Vagina (tissue), 2 donors: Measurements from ENCODE around the gene RCC2. TPM values are rescaled to one million over a fixed set of nuclear protein-coding genes. Genes with fewer than 3 reads are reported as not detected.
"Not testable (repeated sequence)": the region's sequence is repeated elsewhere in the genome, so short reads cannot be mapped to it uniquely, and the experiment has no call there.

Experiments
- DNase-seq, 2 donors: peaks; one replicate each; pipeline ENCODE4 v3.0.0-alpha.2; 2017; ENCODE audit errors: extremely low spot score in 2 of 2
- H3K27ac ChIP-seq: fragments of 200-600 bp; sonication (generic); one replicate; pipeline ENCODE4 v1.5.1; 2019
- H3K27me3 ChIP-seq: fragments of 200-600 bp; sonication (generic); one replicate; pipeline ENCODE4 v1.5.1; 2019
- H3K36me3 ChIP-seq, 2 donors: fragments of 200-600 bp; sonication (generic); one replicate each; pipeline ENCODE4 v1.5.1; 2017 to 2019
- H3K4me1 ChIP-seq: fragments of 200-600 bp; sonication (generic); one replicate; pipeline ENCODE4 v1.5.1; 2019
- H3K4me3 ChIP-seq, 2 donors: fragments of 200-600 bp; sonication (generic); 1 replicate in 1 of 2; 2 replicates in 1 of 2; pipeline ENCODE4 v1.5.1; 2016 to 2019
- H3K9me3 ChIP-seq: fragments of 200-600 bp; sonication (generic); one replicate; pipeline ENCODE4 v1.5.1; 2019
- CTCF ChIP-seq, 3 experiments: fragments of 450-650 bp in 2 of 3; fragments of 200-600 bp in 1 of 3; sonication (generic) in 1 of 3; IDR thresholded peaks; one replicate each; pipeline ENCODE4 v1.5.1; 2017 to 2019; ENCODE audit warnings: antibody characterized with exemption in 3 of 3, mild to moderate bottlenecking in 2 of 3, moderate library complexity in 2 of 3
- POLR2A ChIP-seq, 2 donors: fragments of 450-650 bp; IDR thresholded peaks; one replicate each; pipeline ENCODE4 v1.6.1; 2017; ENCODE audit warnings: antibody characterized with exemption in 2 of 2, mild to moderate bottlenecking in 2 of 2, moderate library complexity in 2 of 2
- POLR2AphosphoS5 ChIP-seq, 2 donors: sonication (generic); formaldehyde crosslinking; IDR thresholded peaks; one replicate each; pipeline ENCODE4 v1.9.0; 2017; ENCODE audit warnings: antibody characterized with exemption in 2 of 2, mild to moderate bottlenecking in 2 of 2, low read depth in 1 of 2; ENCODE audit not compliant: insufficient read depth in 1 of 2
- intact Hi-C: fragments of 100-400 bp; cut with DNase I; formaldehyde crosslinking; loops from one replicate; pipeline ENCODE4 v1.15.1; 2023
- total RNA-seq: library from RNA; depleted of rRNA; stranded (reverse); fragments of >200 nt; gene quantifications from one replicate; pipeline ENCODE4 v1.2.3, GENCODE V29; 2016

Gene RCC2
- total RNA-seq, 1 donor from 2014 or later = 31.2 TPM

GRCh38 chr1:17458794-17459193 lies 19.3 kb upstream of the RCC2 start:
- TF ChIP-seq CTCF (IDR thresholded peaks at IDR 0.05) (no peak), POLR2AphosphoS5 (IDR thresholded peaks at IDR 0.05; ENCODE audit: insufficient read depth in 1 of 2, low read depth in 1 of 2) (no peak), POLR2A (IDR thresholded peaks at IDR 0.05) (no peak)
- no peaks in the 10 kb centered on the region for H3K36me3 ChIP-seq
- no peaks in the 10 kb centered on the region for H3K27me3 ChIP-seq
- no peaks in the 10 kb centered on the region for H3K9me3 ChIP-seq
- intact Hi-C loops = no loop called here
- H3K4me3 ChIP-seq = no peak overlapping the region
- no peak for DNase-seq
- no peaks in the 10 kb centered on the region for H3K4me1 ChIP-seq
- no peak overlapping the region for H3K27ac ChIP-seq

- Histone ChIP-seq H3K27me3 (no peaks in the 10 kb centered on the region), H3K4me1 (no peaks in the 10 kb centered on the region), H3K27ac (no peak overlapping the region), H3K9me3 (no peaks in the 10 kb centered on the region), H3K4me3 (no peak overlapping the region), H3K36me3 (no peaks in the 10 kb centered on the region)
- TF ChIP-seq POLR2A (IDR thresholded peaks at IDR 0.05) (no peak), CTCF (IDR thresholded peaks at IDR 0.05) (no peak), POLR2AphosphoS5 (IDR thresholded peaks at IDR 0.05; ENCODE audit: insufficient read depth in 1 of 2, low read depth in 1 of 2) (no peak)
- DNase-seq = no peak
- intact Hi-C loops = no loop called here
These were observed 13.2 kb upstream of the RCC2 start for GRCh38 chr1:17452686-17453085.

- intact Hi-C loops, H3K4me3 ChIP-seq, H3K4me1 ChIP-seq, H3K27ac ChIP-seq, H3K27me3 ChIP-seq, H3K36me3 ChIP-seq, H3K9me3 ChIP-seq, DNase-seq: not testable (repeated sequence)
These were observed 12.7 kb upstream of the RCC2 start for GRCh38 chr1:17452203-17452602.

GRCh38 chr1:17451731-17452130 lies 12.3 kb upstream of the RCC2 start:
- DNase-seq = no peak
- H3K27ac ChIP-seq = no peak overlapping the region
- no peak overlapping the region for H3K4me3 ChIP-seq
- H3K9me3 ChIP-seq = no peaks in the 10 kb centered on the region
- intact Hi-C loops = no loop called here
- no peaks in the 10 kb centered on the region for H3K27me3 ChIP-seq
- TF ChIP-seq POLR2AphosphoS5 (IDR thresholded peaks at IDR 0.05; ENCODE audit: insufficient read depth in 1 of 2, low read depth in 1 of 2) (no peak), POLR2A (IDR thresholded peaks at IDR 0.05) (no peak), CTCF (IDR thresholded peaks at IDR 0.05) (no peak)
- H3K4me1 ChIP-seq = no peaks in the 10 kb centered on the region
- no peaks in the 10 kb centered on the region for H3K36me3 ChIP-seq

- Histone ChIP-seq H3K27me3 (no peaks in the 10 kb centered on the region), H3K9me3 (no peaks in the 10 kb centered on the region), H3K4me3 (no peak overlapping the region), H3K27ac (no peak overlapping the region), H3K4me1 (peaks cover 16% of the 10 kb centered on the region), H3K36me3 (no peaks in the 10 kb centered on the region)
- TF ChIP-seq POLR2AphosphoS5 (IDR thresholded peaks at IDR 0.05; ENCODE audit: insufficient read depth in 1 of 2, low read depth in 1 of 2) (no peak), POLR2A (IDR thresholded peaks at IDR 0.05) (no peak), CTCF (IDR thresholded peaks at IDR 0.05) (no peak)
- DNase-seq = no peak
- intact Hi-C loops = no loop called here
These were observed 8.1 kb upstream of the RCC2 start for GRCh38 chr1:17447501-17447992.

- intact Hi-C loops = no loop called here
- TF ChIP-seq CTCF (IDR thresholded peaks at IDR 0.05) (no peak), POLR2A (IDR thresholded peaks at IDR 0.05) (no peak), POLR2AphosphoS5 (IDR thresholded peaks at IDR 0.05; ENCODE audit: insufficient read depth in 1 of 2, low read depth in 1 of 2) (no peak)
- Histone ChIP-seq H3K4me3 (no peak overlapping the region), H3K27me3 (no peaks in the 10 kb centered on the region), H3K9me3 (no peaks in the 10 kb centered on the region), H3K36me3 (no peaks in the 10 kb centered on the region), H3K27ac (no peak overlapping the region), H3K4me1 (peaks cover 36% of the 10 kb centered on the region)
- no peak for DNase-seq
These were observed 3.4 kb upstream of the RCC2 start for GRCh38 chr1:17442841-17443240.
